HepG2 (cell line): ENCODE data around the gene PCDHB2. TPM values are rescaled to one million over a fixed set of nuclear protein-coding genes. Genes with fewer than 3 reads are reported as not detected.

Experiments used
- ATAC-seq: fragments of 200-7000 bp; cut with Tn5 transposase; 3 replicates; pipeline ENCODE4 v1.9.1; 2020; ENCODE audit warnings: mild to moderate bottlenecking, moderate library complexity
- Bru-seq: library from RNA; stranded (reverse); fragments of 400-500 nt; gene quantifications from one replicate; lab custom pipeline; 2021; lab: Mats Ljungman, UMichigan
- BruChase-seq, 2 experiments: library from RNA; stranded (reverse); fragments of 400-500 nt; gene quantifications; one replicate each; lab custom pipeline; 2021; lab: Mats Ljungman, UMichigan
- BruUV-seq: library from RNA; stranded (reverse); fragments of 400-500 nt; replicated peaks from 2 replicates; lab custom pipeline; 2021; lab: Mats Ljungman, UMichigan
- CTCF ChIA-PET: fragments of 300-600 bp; formaldehyde crosslinking; extraction: SDS; loops from one replicate; lab custom pipeline; 2021; ENCODE audit warnings: low total read pairs, inconsistent platforms, low intra/inter-chr PET ratio; lab: Yijun Ruan, JAX
- POLR2A ChIA-PET: fragments of 350-600 bp; sonication (Branson Sonifier 250); formaldehyde crosslinking; loops from one replicate; lab custom pipeline; 2020; ENCODE audit warnings: antibody characterized with exemption, inconsistent platforms; lab: Yijun Ruan, JAX
- DNase-seq: peaks from one replicate; pipeline ENCODE4 v3.0.0-alpha.2; 2015; ENCODE audit warnings: low spot score
- FAIRE-seq: peaks from 3 replicates; lab custom pipeline; 2011; peaks lifted over from hg19 to GRCh38; lab: Jason Lieb, UNC
- H2AFZ ChIP-seq: one replicate; pipeline ENCODE4 v1.6.1; 2011; ENCODE audit warnings: low read length, inconsistent platforms
- H3K27ac ChIP-seq: fragments of 300-600 bp; 3 replicates; pipeline ENCODE4 v1.8.0; 2011; ENCODE audit warnings: mixed run types, mild to moderate bottlenecking, mixed read lengths, low read length, inconsistent platforms; ENCODE audit not compliant: insufficient read depth; ENCODE audit errors: extremely low read length
- H3K27me3 ChIP-seq, 2 experiments: fragments of 200-600 bp in 1 of 2; 2 replicates in 1 of 2; 3 replicates in 1 of 2; pipeline versions ENCODE4 v1.6.0 to v1.8.0; 2011; ENCODE audit warnings: low read length in 2 of 2, mild to moderate bottlenecking in 2 of 2, moderate library complexity in 2 of 2, inconsistent platforms in 1 of 2; ENCODE audit not compliant: insufficient read depth in 2 of 2, control insufficient read depth in 1 of 2
- H3K36me3 ChIP-seq, 2 experiments: fragments of 200-600 bp in 1 of 2; replicated peaks in 1 of 2; 2 replicates in 1 of 2; 3 replicates in 1 of 2; pipeline versions ENCODE4 v1.5.1 to v1.8.0; 2011; ENCODE audit warnings: low read length in 2 of 2, inconsistent platforms in 1 of 2; ENCODE audit not compliant: insufficient read depth in 2 of 2, control insufficient read depth in 1 of 2
- H3K4me1 ChIP-seq: 2 replicates; pipeline ENCODE4 v1.5.1; 2012; ENCODE audit warnings: low read length, inconsistent platforms; ENCODE audit not compliant: insufficient read depth
- H3K4me2 ChIP-seq: 2 replicates; pipeline ENCODE4 v1.6.0; 2011; ENCODE audit warnings: low read depth, low read length, inconsistent platforms
- H3K4me3 ChIP-seq, 3 experiments: fragments of 200-600 bp in 1 of 3; sonication (generic), shearing (Covaris generic) in 1 of 3; replicated peaks in 1 of 3; 2 replicates each; pipeline ENCODE4 v1.5.1; 2011 to 2016; ENCODE audit warnings: low read length in 3 of 3, inconsistent platforms in 2 of 3, low read depth in 2 of 3, mild to moderate bottlenecking in 2 of 3, control low read depth in 1 of 3, mixed read lengths in 1 of 3; ENCODE audit not compliant: insufficient read depth in 1 of 3
- H3K79me2 ChIP-seq: one replicate; pipeline ENCODE4 v1.6.1; 2011; ENCODE audit warnings: low read length, inconsistent platforms; ENCODE audit not compliant: insufficient read depth
- H3K9ac ChIP-seq: 2 replicates; pipeline ENCODE4 v1.6.0; 2011; ENCODE audit warnings: mild to moderate bottlenecking, low read depth, low read length, inconsistent platforms; ENCODE audit not compliant: insufficient read depth
- H3K9me3 ChIP-seq: 2 replicates; pipeline ENCODE4 v1.5.1; 2012; ENCODE audit warnings: mild to moderate bottlenecking, low read length
- H4K20me1 ChIP-seq: 2 replicates; pipeline ENCODE4 v1.6.0; 2011; ENCODE audit warnings: inconsistent platforms, mild to moderate bottlenecking, low read length, moderate library complexity; ENCODE audit not compliant: insufficient read depth
- ATF4 ChIP-seq, 2 experiments: fragments of 450-650 bp in 1 of 2; sonication (generic) in 1 of 2; formaldehyde crosslinking; IDR thresholded peaks; 2 replicates each; pipeline versions ENCODE4 v1.5.0 to v1.8.0; 2020 to 2022; ENCODE audit warnings: mild to moderate bottlenecking in 1 of 2, missing genetic modification reagents in 1 of 2
- EP300 ChIP-seq, 3 experiments: sonication (generic) in 1 of 3; formaldehyde crosslinking in 1 of 3; IDR thresholded peaks; 2 replicates each; pipeline versions ENCODE4 v1.5.1 to v1.6.1; 2011 to 2020; ENCODE audit warnings: low read depth in 2 of 3, low read length in 2 of 3, borderline replicate concordance in 1 of 3, improper control_type of control experiment in 1 of 3, mild to moderate bottlenecking in 1 of 3, missing genetic modification reagents in 1 of 3, moderate library complexity in 1 of 3
- FOXA1 ChIP-seq, 2 experiments: fragments of 450-650 bp in 1 of 2; sonication (generic) in 1 of 2; formaldehyde crosslinking in 1 of 2; IDR thresholded peaks; 2 replicates each; pipeline versions ENCODE4 v1.4.0 to v1.6.1; 2016 to 2020; ENCODE audit warnings: missing genetic modification reagents in 1 of 2
- HMGXB4 ChIP-seq, 2 experiments: sonication (generic) in 1 of 2; formaldehyde crosslinking in 1 of 2; IDR thresholded peaks; 2 replicates each; pipeline versions ENCODE4 v1.4.0 to v1.6.1; 2018 to 2020; ENCODE audit warnings: missing genetic modification reagents in 2 of 2, borderline replicate concordance in 1 of 2, low read depth in 1 of 2, mild to moderate bottlenecking in 1 of 2, missing biosample characterization in 1 of 2
- IRF2 ChIP-seq: IDR thresholded peaks from 2 replicates; pipeline ENCODE4 v1.6.1; 2018; ENCODE audit warnings: missing genetic modification reagents, missing compliant biosample characterization
- ISX ChIP-seq: sonication (generic); formaldehyde crosslinking; conservative IDR thresholded peaks from 2 replicates; pipeline ENCODE4 v1.5.0; 2020; ENCODE audit warnings: missing genetic modification reagents
- POLR2AphosphoS5 ChIP-seq: IDR thresholded peaks from 2 replicates; pipeline ENCODE4 v1.6.1; 2012; ENCODE audit warnings: low read depth, low read length
- SMC3 ChIP-seq: IDR thresholded peaks from 2 replicates; pipeline ENCODE4 v1.6.1; 2011; ENCODE audit warnings: low read length, improper control_type of control experiment
- TAF15 ChIP-seq: fragments of 200-400 bp; formaldehyde crosslinking; IDR thresholded peaks from one replicate; pipeline ENCODE4 v1.6.1; 2018; ENCODE audit warnings: mild to moderate bottlenecking, low read depth, low read length; ENCODE audit not compliant: poor library complexity, severe bottlenecking
- TOPORS ChIP-seq: sonication (generic); formaldehyde crosslinking; IDR thresholded peaks from 2 replicates; pipeline ENCODE4 v1.8.0; 2023; ENCODE audit warnings: mild to moderate bottlenecking, missing genetic modification reagents
- ZMYM4 ChIP-seq: sonication (generic); formaldehyde crosslinking; IDR thresholded peaks from 2 replicates; pipeline ENCODE4 v1.8.1; 2023; ENCODE audit warnings: mild to moderate bottlenecking, missing genetic modification reagents
- ZNF205 ChIP-seq: IDR thresholded peaks from 2 replicates; pipeline ENCODE4 v1.6.1; 2018; ENCODE audit warnings: missing biosample characterization, missing genetic modification reagents
- ZNF7 ChIP-seq: IDR thresholded peaks from 2 replicates; pipeline ENCODE4 v1.6.1; 2016; ENCODE audit warnings: missing biosample characterization, missing genetic modification reagents
- WGBS: methylation state at CpG from one replicate; pipeline ENCODE4 v1.1.6; 2017; ENCODE audit warnings: low lambda C conversion rate; 5-methylcytosine and 5-hydroxymethylcytosine counted together
- in situ Hi-C: cut with HindIII; loops from 2 replicates; pipeline ENCODE4 v1.10.0; 2017; ENCODE audit warnings: low pct_unique_long_range_greater_than_20kb; ENCODE audit not compliant: extremely low pct_ligation_motif_present
- intact Hi-C: fragments of 100-400 bp; cut with micrococcal nuclease; formaldehyde crosslinking; loops from one replicate; pipeline ENCODE4 v1.10.0; 2022; ENCODE audit not compliant: unreplicated experiment
- long read RNA-seq, 2 experiments: library from RNA in 1 of 2; library from polyadenylated mRNA in 1 of 2; stranded (forward) in 1 of 2; unstranded in 1 of 2; transcript quantifications; one replicate each; pipeline ENCODE4 v2.0.0, GENCODE V29; 2019 to 2022
- polyA minus RNA-seq, 3 experiments: library from RNA; depleted of rRNA, polyadenylated mRNA; stranded (reverse); fragments of >200 nt; gene quantifications; 2 replicates each; pipeline ENCODE4 v1.2.3, GENCODE V29; 2011; ENCODE audit warnings: low replicate concordance in 1 of 3
- polyA plus RNA-seq, 8 experiments: library from polyadenylated mRNA; depleted of rRNA in 3 of 8; stranded (reverse) in 7 of 8; unstranded in 1 of 8; fragments of >200 nt; fragmentation: Illumina TruSeq in 4 of 8; extraction: Trizol in 4 of 8; gene quantifications; 2 replicates each; pipeline versions ENCODE4 v1.2.1 to v1.2.3, GENCODE V29; 2011 to 2016; ENCODE audit warnings: low read depth in 4 of 8, missing spikeins in 1 of 8, mixed read lengths in 1 of 8; ENCODE audit not compliant: insufficient read depth in 1 of 8
- total RNA-seq, 5 experiments: library from RNA; depleted of rRNA; stranded (reverse); fragments of >200 nt; fragmentation: Illumina TruSeq; extraction: Trizol; gene quantifications; 2 replicates each; pipeline ENCODE4 v1.2.3, GENCODE V29; 2016; ENCODE audit warnings: low read depth in 1 of 5

PCDHB2 gene
- total RNA-seq (2016; rRNA removed; fragmentation: Illumina TruSeq; extraction: Trizol) = 3.6 and 7.1 TPM in 2 replicates
- 0.35 and 0.71 TPM in 2 replicates for total RNA-seq (2016; cell fraction: cytosol; rRNA removed; fragmentation: Illumina TruSeq; extraction: Trizol; ENCODE audit: low read depth)
- total RNA-seq (2016; cell fraction: insoluble cytoplasmic fraction; rRNA removed; fragmentation: Illumina TruSeq; extraction: Trizol) = 3.4 and 7.6 TPM in 2 replicates
- 1.3 and 1.7 TPM in 2 replicates for total RNA-seq (2016; cell fraction: membrane; rRNA removed; fragmentation: Illumina TruSeq; extraction: Trizol)
- total RNA-seq (2016; cell fraction: nucleus; rRNA removed; fragmentation: Illumina TruSeq; extraction: Trizol) = 8.7 and 8.9 TPM in 2 replicates
- 7.5 and 8.1 TPM in 2 replicates for polyA plus RNA-seq (2011; rRNA removed)
- polyA plus RNA-seq (2011; cell fraction: cytosol; rRNA removed) = 7.1 and 7.8 TPM in 2 replicates
- 10.5 and 11.5 TPM in 2 replicates for polyA plus RNA-seq (2011; cell fraction: nucleus; rRNA removed)
- 4.2 and 7.6 TPM in 2 replicates for polyA plus RNA-seq (2012)
- 0.37 and 0.50 TPM in 2 replicates for polyA plus RNA-seq (2016; cell fraction: cytosol; fragmentation: Illumina TruSeq; extraction: Trizol; ENCODE audit: low read depth)
- polyA plus RNA-seq (2016; cell fraction: insoluble cytoplasmic fraction; fragmentation: Illumina TruSeq; extraction: Trizol; ENCODE audit: low read depth) = 2.1 and 3.3 TPM in 2 replicates
- polyA plus RNA-seq (2016; cell fraction: membrane; fragmentation: Illumina TruSeq; extraction: Trizol; ENCODE audit: low read depth) = 0.80 and 0.94 TPM in 2 replicates
- polyA plus RNA-seq (2016; cell fraction: nucleus; fragmentation: Illumina TruSeq; extraction: Trizol; ENCODE audit: insufficient read depth, low read depth) = 10.3 and 13.3 TPM in 2 replicates
- polyA minus RNA-seq (2011; rRNA and poly(A)+ RNA removed; ENCODE audit: low replicate concordance) = 2.5 and 9.7 TPM in 2 replicates
- 4.7 and 5.6 TPM in 2 replicates for polyA minus RNA-seq (2011; cell fraction: cytosol; rRNA and poly(A)+ RNA removed)
- 6.2 and 8.3 TPM in 2 replicates for polyA minus RNA-seq (2011; cell fraction: nucleus; rRNA and poly(A)+ RNA removed)
- percentile 64 among the genes with signal in this experiment for Bru-seq, nascent RNA
- percentile 84 among the genes with signal in this experiment for BruChase-seq, experiment 1, labeled RNA remaining after a 6-hour chase
- BruChase-seq, experiment 2, labeled RNA remaining after a 2-hour chase = percentile 76 among the genes with signal in this experiment
- long read RNA-seq, experiment 1, full-length matches to known transcripts = 5 of 6 reads
- long read RNA-seq, experiment 1, partial matches to known transcripts = 0 of 6 reads
- long read RNA-seq, experiment 1, other reads (novel, unspliced or antisense) = 1 of 6 reads
- long read RNA-seq, experiment 2, full-length matches to known transcripts = 15 of 16 reads
- long read RNA-seq, experiment 2, partial matches to known transcripts = 0 of 16 reads
- long read RNA-seq, experiment 2, other reads (novel, unspliced or antisense) = 1 of 16 reads

- ChIA-PET CTCF (interaction anchor here (1.1 to 1.4 kb wide), 3 partner anchors 78 to 430 kb away, joined by 3 to 5 read pairs (median 5); partner anchors contain the start of genes PCDHB16 and PCDHB7), POLR2A (interaction anchor here (0.5 to 1.9 kb wide), 7 partner anchors 9 to 469 kb away, joined by 3 to 9 read pairs (median 4); partner anchors contain the start of gene TAF7)
- Histone ChIP-seq H2AFZ (peak within 1 kb of the TSS; percentile 89), H3K27me3 (no peaks in the 10 kb centered on the region; a peak in 1 of 5 replicates), H3K36me3 (no peaks in the 10 kb centered on the region), H3K4me1 (peaks cover 11% of the 10 kb centered on the region), H4K20me1 (no peaks in the 10 kb centered on the region), H3K9me3 (no peaks in the 10 kb centered on the region), H3K27ac (peak within 1 kb of the TSS; percentile 56), H3K9ac (peak within 1 kb of the TSS; percentile 82), H3K4me3 (peak within 1 kb of the TSS; percentile 55 to 89 (median 82)), H3K4me2 (peak within 1 kb of the TSS; percentile 74), H3K79me2 (no peaks in the 10 kb centered on the region)
- TSS peak; percentile 77 for BruUV-seq
- ATAC-seq = peak; percentile 98
- WGBS = 6% methylated on average over 29 of the region's 29 CpGs
- FAIRE-seq = peak; percentile 74
- in situ Hi-C loops (loop anchor here (10.0 kb wide), 1 partner anchor 460 kb away; no protein-coding TSS in a partner anchor), intact Hi-C loops (loop anchor here (2.0 to 5.0 kb wide), 3 partner anchors 54 to 468 kb away; partner anchors contain the start of gene PCDHB16)
- DNase-seq = peak; percentile 79
- TF ChIP-seq EP300 (IDR thresholded peaks at IDR 0.05; ENCODE audit: low read depth in 2 of 2, low read length in 2 of 2) = no peak
- no peak for TF ChIP-seq EP300 (CRISPR knock-in tag; IDR thresholded peaks at IDR 0.05; ENCODE audit: borderline replicate concordance)
- TF ChIP-seq FOXA1 (IDR thresholded peaks at IDR 0.05) = no peak
- TF ChIP-seq FOXA1 (CRISPR knock-in tag; IDR thresholded peaks at IDR 0.05) = no peak
- TF ChIP-seq ATF4 (CRISPR knock-in tag; IDR thresholded peaks at IDR 0.05) = no peak
- TF ChIP-seq ZMYM4 (CRISPR knock-in tag) = peak; percentile 63
- TF ChIP-seq ZNF7 (CRISPR knock-in tag) = no peak
- TF ChIP-seq ZNF205 = peak; percentile 50; the same call in 1 of the 2 replicates
- peak; percentile 60 for TF ChIP-seq POLR2AphosphoS5
- TF ChIP-seq HMGXB4 (CRISPR knock-in tag; IDR thresholded peaks at IDR 0.05; ENCODE audit: borderline replicate concordance in 1 of 2, low read depth in 1 of 2) = peak; percentile 92 to 97
- TF ChIP-seq TAF15 = no peak
- peak; percentile 59; the same call in 1 of the 2 replicates for TF ChIP-seq SMC3
- TF ChIP-seq IRF2 (CRISPR knock-in tag) = 0 out of 2 replicates have a peak, but pooled peaks have one; percentile 61
- no peak for TF ChIP-seq TOPORS (CRISPR knock-in tag)
- no peak for TF ChIP-seq ISX (CRISPR knock-in tag)
Measured at GRCh38 chr5:141094481-141095262, at the start of gene PCDHB2. PCDHB2 (plus strand) TSS chr5:141094615; CDS start chr5:141094791, 176 bp downstream.
